HL-60 (cell line): Measurements from ENCODE around the gene RANGRF.

Source experiments
- GABPA ChIP-seq: IDR thresholded peaks from 2 replicates; pipeline ENCODE4 v1.6.1; 2012; ENCODE audit warnings: low read depth
- POLR2AphosphoS5 ChIP-seq: IDR thresholded peaks from 2 replicates; pipeline ENCODE4 v1.6.1; 2012; ENCODE audit warnings: low read depth
- TF ChIP-seq, protein P1 (sequence below): IDR thresholded peaks from one replicate; pipeline ENCODE4 v1.5.1; 2011; ENCODE audit warnings: low read length, control low read depth, inconsistent platforms; ENCODE audit not compliant: insufficient read depth
- TF ChIP-seq, protein P2 (sequence below): IDR thresholded peaks from 2 replicates; pipeline ENCODE4 v1.6.1; 2012; ENCODE audit warnings: low read depth; ENCODE audit not compliant: insufficient replicate concordance

DNA sequence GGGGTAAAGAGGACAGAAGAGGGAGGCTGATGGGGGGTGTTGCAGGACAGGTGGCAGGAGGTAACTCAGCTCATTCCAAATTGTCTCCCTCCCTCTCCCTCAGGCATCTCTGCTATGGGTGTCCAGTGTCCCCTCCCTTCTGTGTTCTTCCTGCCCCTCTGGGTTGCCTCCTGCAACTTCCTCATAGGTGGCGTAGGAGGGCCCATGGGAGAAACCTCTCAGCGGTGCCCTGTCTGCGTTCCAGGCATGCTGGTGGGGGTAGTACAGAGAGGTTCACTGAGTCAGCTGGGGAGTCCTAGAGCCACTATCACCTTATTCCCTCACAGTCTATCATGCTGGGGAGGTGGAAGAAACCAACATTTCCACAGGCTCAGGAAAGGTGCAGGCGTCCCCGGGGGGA, 36.5 kb downstream of the RANGRF start:
- TF ChIP-seq, protein P1, sequence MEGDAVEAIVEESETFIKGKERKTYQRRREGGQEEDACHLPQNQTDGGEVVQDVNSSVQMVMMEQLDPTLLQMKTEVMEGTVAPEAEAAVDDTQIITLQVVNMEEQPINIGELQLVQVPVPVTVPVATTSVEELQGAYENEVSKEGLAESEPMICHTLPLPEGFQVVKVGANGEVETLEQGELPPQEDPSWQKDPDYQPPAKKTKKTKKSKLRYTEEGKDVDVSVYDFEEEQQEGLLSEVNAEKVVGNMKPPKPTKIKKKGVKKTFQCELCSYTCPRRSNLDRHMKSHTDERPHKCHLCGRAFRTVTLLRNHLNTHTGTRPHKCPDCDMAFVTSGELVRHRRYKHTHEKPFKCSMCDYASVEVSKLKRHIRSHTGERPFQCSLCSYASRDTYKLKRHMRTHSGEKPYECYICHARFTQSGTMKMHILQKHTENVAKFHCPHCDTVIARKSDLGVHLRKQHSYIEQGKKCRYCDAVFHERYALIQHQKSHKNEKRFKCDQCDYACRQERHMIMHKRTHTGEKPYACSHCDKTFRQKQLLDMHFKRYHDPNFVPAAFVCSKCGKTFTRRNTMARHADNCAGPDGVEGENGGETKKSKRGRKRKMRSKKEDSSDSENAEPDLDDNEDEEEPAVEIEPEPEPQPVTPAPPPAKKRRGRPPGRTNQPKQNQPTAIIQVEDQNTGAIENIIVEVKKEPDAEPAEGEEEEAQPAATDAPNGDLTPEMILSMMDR, result no peak
- TF ChIP-seq POLR2AphosphoS5, result no peak
- TF ChIP-seq, protein P2, sequence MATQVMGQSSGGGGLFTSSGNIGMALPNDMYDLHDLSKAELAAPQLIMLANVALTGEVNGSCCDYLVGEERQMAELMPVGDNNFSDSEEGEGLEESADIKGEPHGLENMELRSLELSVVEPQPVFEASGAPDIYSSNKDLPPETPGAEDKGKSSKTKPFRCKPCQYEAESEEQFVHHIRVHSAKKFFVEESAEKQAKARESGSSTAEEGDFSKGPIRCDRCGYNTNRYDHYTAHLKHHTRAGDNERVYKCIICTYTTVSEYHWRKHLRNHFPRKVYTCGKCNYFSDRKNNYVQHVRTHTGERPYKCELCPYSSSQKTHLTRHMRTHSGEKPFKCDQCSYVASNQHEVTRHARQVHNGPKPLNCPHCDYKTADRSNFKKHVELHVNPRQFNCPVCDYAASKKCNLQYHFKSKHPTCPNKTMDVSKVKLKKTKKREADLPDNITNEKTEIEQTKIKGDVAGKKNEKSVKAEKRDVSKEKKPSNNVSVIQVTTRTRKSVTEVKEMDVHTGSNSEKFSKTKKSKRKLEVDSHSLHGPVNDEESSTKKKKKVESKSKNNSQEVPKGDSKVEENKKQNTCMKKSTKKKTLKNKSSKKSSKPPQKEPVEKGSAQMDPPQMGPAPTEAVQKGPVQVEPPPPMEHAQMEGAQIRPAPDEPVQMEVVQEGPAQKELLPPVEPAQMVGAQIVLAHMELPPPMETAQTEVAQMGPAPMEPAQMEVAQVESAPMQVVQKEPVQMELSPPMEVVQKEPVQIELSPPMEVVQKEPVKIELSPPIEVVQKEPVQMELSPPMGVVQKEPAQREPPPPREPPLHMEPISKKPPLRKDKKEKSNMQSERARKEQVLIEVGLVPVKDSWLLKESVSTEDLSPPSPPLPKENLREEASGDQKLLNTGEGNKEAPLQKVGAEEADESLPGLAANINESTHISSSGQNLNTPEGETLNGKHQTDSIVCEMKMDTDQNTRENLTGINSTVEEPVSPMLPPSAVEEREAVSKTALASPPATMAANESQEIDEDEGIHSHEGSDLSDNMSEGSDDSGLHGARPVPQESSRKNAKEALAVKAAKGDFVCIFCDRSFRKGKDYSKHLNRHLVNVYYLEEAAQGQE, result no peak
- no peak for TF ChIP-seq GABPA
